ENCODE measurements around the gene ZFYVE1. TPM values are rescaled to one million over a fixed set of nuclear protein-coding genes. Genes with fewer than 3 reads are reported as not detected.

ZFYVE1 gene
- total RNA-seq, 1 donor: 30.8 TPM

DNA sequence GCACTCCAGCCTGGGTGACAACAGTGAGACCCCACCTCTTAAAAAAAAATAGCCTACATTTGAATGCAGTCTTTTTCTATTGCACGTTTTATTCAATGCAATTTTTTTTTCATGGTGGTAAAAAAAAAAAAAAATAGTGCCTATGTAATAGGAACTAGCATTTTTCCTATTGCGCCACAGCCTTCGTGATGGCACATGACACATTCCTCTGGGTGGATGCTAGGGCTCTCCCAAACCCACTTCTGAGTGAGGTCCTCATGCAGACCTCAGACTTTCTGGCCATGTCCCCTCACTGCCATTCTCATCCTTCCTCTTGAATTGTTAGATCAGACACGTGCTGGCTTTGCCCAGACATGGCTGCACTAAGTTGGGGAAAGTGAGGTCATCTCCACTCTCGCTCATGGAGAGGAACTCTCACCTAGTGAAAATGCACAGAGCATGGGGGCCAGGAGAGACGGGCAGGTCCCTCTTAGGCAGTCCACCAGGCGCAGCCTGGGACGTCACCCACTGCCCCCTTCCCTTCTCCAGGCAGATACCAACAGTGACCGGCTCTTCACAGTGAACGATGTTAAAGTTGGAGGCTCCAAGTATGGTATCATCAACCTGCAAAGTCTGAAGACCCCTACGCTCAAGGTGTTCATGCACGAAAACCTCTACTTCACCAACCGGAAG, 81.4 kb downstream of the ZFYVE1 start:
- no peaks in the 10 kb centered on the region for H3K9me3 ChIP-seq (ENCODE audit: low read depth, low read length)
- no peak overlapping the region for H2AFZ ChIP-seq (ENCODE audit: low read length)
- no peaks in the 10 kb centered on the region for H3K79me2 ChIP-seq (ENCODE audit: insufficient read depth, low read length)
- no peak overlapping the region for H3K4me2 ChIP-seq (ENCODE audit: insufficient read depth, low read length)
- no peaks in the 10 kb centered on the region for H3K27me3 ChIP-seq (ENCODE audit: insufficient read depth, low read length)
- H3K4me3 ChIP-seq (ENCODE audit: insufficient read depth, low read length): no peak overlapping the region
- no peaks in the 10 kb centered on the region for H3K4me1 ChIP-seq (ENCODE audit: insufficient read depth, low read length)
- DNase-seq (ENCODE audit: insufficient read length, low spot score, missing footprints): no peak
- H4K20me1 ChIP-seq (ENCODE audit: insufficient read depth, low read length): no peaks in the 10 kb centered on the region
- TF ChIP-seq, protein P1, sequence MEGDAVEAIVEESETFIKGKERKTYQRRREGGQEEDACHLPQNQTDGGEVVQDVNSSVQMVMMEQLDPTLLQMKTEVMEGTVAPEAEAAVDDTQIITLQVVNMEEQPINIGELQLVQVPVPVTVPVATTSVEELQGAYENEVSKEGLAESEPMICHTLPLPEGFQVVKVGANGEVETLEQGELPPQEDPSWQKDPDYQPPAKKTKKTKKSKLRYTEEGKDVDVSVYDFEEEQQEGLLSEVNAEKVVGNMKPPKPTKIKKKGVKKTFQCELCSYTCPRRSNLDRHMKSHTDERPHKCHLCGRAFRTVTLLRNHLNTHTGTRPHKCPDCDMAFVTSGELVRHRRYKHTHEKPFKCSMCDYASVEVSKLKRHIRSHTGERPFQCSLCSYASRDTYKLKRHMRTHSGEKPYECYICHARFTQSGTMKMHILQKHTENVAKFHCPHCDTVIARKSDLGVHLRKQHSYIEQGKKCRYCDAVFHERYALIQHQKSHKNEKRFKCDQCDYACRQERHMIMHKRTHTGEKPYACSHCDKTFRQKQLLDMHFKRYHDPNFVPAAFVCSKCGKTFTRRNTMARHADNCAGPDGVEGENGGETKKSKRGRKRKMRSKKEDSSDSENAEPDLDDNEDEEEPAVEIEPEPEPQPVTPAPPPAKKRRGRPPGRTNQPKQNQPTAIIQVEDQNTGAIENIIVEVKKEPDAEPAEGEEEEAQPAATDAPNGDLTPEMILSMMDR (IDR thresholded peaks at IDR 0.05; ENCODE audit: extremely low read depth, low read depth, low read length): no peak
- H3K27ac ChIP-seq (ENCODE audit: low read depth, low read length): no peak overlapping the region
- H3K36me3 ChIP-seq (ENCODE audit: insufficient read depth, low read length): peaks cover 29% of the 10 kb centered on the region

DNA sequence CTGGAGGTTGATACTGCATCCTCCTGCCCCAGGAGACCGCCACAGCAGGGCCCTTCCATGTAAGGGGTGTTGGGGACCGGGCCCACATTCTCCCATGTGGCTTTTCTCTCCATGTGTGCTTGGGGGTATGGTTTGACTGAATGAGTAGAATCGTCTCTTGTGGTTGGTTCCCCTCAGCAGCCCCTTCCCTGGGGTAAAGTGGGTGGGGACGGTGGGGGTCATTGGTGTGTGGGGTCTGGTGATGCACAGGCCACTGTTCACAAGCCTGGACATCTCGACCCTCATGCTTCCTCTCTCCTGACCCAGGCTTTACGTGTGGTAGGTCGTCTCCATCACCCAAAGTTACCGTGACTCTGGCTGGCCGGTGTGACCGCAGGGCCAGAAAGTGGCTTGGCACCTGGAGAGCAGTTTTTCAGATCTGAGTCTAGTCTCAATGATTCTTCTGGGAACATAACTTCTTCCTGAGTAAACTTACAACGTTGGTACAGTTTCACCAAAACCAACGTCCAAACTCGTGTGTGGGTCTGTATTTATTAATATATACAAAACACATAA, 83.0 kb downstream of the ZFYVE1 start:
- no peaks in the 10 kb centered on the region for H4K20me1 ChIP-seq (ENCODE audit: insufficient read depth, low read length)
- H3K27ac ChIP-seq (ENCODE audit: low read depth, low read length): no peak overlapping the region
- peaks cover 36% of the 10 kb centered on the region for H3K36me3 ChIP-seq (ENCODE audit: insufficient read depth, low read length)
- H3K79me2 ChIP-seq (ENCODE audit: insufficient read depth, low read length): no peaks in the 10 kb centered on the region
- H3K4me2 ChIP-seq (ENCODE audit: insufficient read depth, low read length): no peak overlapping the region
- no peaks in the 10 kb centered on the region for H3K27me3 ChIP-seq (ENCODE audit: insufficient read depth, low read length)
- H2AFZ ChIP-seq (ENCODE audit: low read length): no peak overlapping the region
- no peak for DNase-seq (ENCODE audit: insufficient read length, low spot score, missing footprints)
- TF ChIP-seq, protein P1 (IDR thresholded peaks at IDR 0.05; ENCODE audit: extremely low read depth, low read depth, low read length): no peak
- H3K4me1 ChIP-seq (ENCODE audit: insufficient read depth, low read length): no peaks in the 10 kb centered on the region
- no peaks in the 10 kb centered on the region for H3K9me3 ChIP-seq (ENCODE audit: low read depth, low read length)
- no peak overlapping the region for H3K4me3 ChIP-seq (ENCODE audit: insufficient read depth, low read length)

DNA sequence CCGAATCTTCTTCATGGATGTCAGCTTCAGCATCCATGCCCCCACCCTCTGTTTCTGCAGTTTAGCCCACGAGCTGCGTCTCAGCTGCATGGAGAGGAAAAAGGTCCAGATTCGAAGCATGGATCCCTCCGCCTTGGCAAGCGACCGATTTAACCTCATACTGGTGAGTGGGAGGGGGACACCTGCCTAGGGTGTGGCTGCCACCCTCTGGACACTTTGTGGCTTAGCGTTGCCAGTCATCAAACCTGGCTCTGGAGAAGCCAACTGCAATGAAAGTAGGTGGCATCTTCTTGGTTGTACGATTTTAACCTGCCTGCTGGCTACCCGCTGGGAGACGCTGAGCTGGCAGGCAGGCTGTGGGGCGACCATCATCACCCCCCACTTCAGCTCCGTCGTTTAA, 84.0 kb downstream of the ZFYVE1 start:
- TF ChIP-seq, protein P1 (IDR thresholded peaks at IDR 0.05; ENCODE audit: extremely low read depth, low read depth, low read length): no peak
- no peaks in the 10 kb centered on the region for H3K27me3 ChIP-seq (ENCODE audit: insufficient read depth, low read length)
- no peaks in the 10 kb centered on the region for H3K4me1 ChIP-seq (ENCODE audit: insufficient read depth, low read length)
- DNase-seq (ENCODE audit: insufficient read length, low spot score, missing footprints): no peak
- no peak overlapping the region for H2AFZ ChIP-seq (ENCODE audit: low read length)
- H3K4me2 ChIP-seq (ENCODE audit: insufficient read depth, low read length): no peak overlapping the region
- H3K79me2 ChIP-seq (ENCODE audit: insufficient read depth, low read length): peaks cover 2% of the 10 kb centered on the region
- no peak overlapping the region for H3K27ac ChIP-seq (ENCODE audit: low read depth, low read length)
- no peaks in the 10 kb centered on the region for H3K9me3 ChIP-seq (ENCODE audit: low read depth, low read length)
- H3K4me3 ChIP-seq (ENCODE audit: insufficient read depth, low read length): no peak overlapping the region
- H3K36me3 ChIP-seq (ENCODE audit: insufficient read depth, low read length): peaks cover 37% of the 10 kb centered on the region
- H4K20me1 ChIP-seq (ENCODE audit: insufficient read depth, low read length): no peaks in the 10 kb centered on the region

DNA sequence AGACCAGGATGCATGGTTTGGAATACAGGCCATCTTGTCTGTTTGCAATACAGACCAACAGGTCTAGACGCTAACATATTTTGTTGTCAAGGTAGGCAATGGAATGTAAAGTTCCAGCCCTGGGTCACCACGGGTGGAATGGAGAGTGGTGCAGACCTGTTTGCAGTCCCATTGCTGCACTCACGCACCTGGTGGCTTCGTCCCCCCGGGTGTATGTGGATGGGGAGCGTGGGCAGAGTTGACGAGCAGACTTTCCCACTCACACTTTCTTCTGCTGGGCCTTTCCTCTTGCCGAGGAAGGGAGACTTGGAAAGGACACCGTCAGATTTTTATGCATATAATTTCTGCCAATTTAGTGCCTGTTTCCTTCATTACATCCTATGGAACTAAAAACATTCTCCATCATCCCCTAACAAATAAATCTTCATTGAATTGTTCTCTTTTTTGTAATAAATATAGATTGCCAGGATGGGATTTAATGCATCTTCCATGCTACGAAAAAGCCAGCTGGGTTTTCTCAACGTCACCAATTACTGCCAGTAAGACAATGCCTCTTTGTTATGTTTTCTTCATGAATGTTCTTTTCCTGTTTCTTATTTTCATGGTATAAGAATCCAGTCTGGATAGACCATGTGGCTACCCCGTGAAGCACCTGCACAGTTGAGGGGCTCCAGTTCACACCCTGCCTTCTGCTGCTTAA, 85.5 kb downstream of the ZFYVE1 start:
- Histone ChIP-seq H3K4me1 (ENCODE audit: insufficient read depth, low read length) (no peaks in the 10 kb centered on the region), H3K4me3 (ENCODE audit: insufficient read depth, low read length) (no peak overlapping the region), H4K20me1 (ENCODE audit: insufficient read depth, low read length) (no peaks in the 10 kb centered on the region), H3K79me2 (ENCODE audit: insufficient read depth, low read length) (peaks cover 8% of the 10 kb centered on the region), H3K9me3 (ENCODE audit: low read depth, low read length) (no peaks in the 10 kb centered on the region), H3K27ac (ENCODE audit: low read depth, low read length) (no peak overlapping the region), H3K27me3 (ENCODE audit: insufficient read depth, low read length) (no peaks in the 10 kb centered on the region), H3K36me3 (ENCODE audit: insufficient read depth, low read length) (peaks cover 33% of the 10 kb centered on the region), H2AFZ (ENCODE audit: low read length) (no peak overlapping the region), H3K4me2 (ENCODE audit: insufficient read depth, low read length) (no peak overlapping the region)
- TF ChIP-seq, protein P1 (IDR thresholded peaks at IDR 0.05; ENCODE audit: extremely low read depth, low read depth, low read length): no peak
- no peak for DNase-seq (ENCODE audit: insufficient read length, low spot score, missing footprints)

All from osteoblast (primary cell).